HEK293T (cell line): ENCODE results near the gene ZNF774.
A peak's percentile ranks its signal among the peaks of the same experiment; 100 is the strongest.

ENCODE experiments used
- BHLHE40 ChIP-seq: fragments of 450-650 bp; IDR thresholded peaks from 2 replicates; pipeline ENCODE4 v1.6.1; 2016; ENCODE audit warnings: mild to moderate bottlenecking, moderate library complexity, borderline replicate concordance
- FOXM1 ChIP-seq: fragments of 450-650 bp; IDR thresholded peaks from 2 replicates; pipeline ENCODE4 v1.6.1; 2017; ENCODE audit warnings: mild to moderate bottlenecking, borderline replicate concordance
- HDGF ChIP-seq: fragments of 450-650 bp; IDR thresholded peaks from 2 replicates; pipeline ENCODE4 v1.6.1; 2017; ENCODE audit warnings: antibody characterized with exemption, borderline replicate concordance
- L3MBTL2 ChIP-seq: fragments of 450-650 bp; conservative IDR thresholded peaks from 2 replicates; pipeline ENCODE4 v1.6.1; 2016; ENCODE audit warnings: mild to moderate bottlenecking
- SP1 ChIP-seq: fragments of 450-650 bp; IDR thresholded peaks from 2 replicates; pipeline ENCODE4 v1.6.1; 2017
- SUZ12 ChIP-seq: fragments of 450-650 bp; IDR thresholded peaks from 2 replicates; pipeline ENCODE4 v1.6.1; 2016; ENCODE audit warnings: mild to moderate bottlenecking
- TF ChIP-seq, protein P1 (sequence below): fragments of 450-650 bp; IDR thresholded peaks from 2 replicates; pipeline ENCODE4 v1.6.1; 2016

- TF ChIP-seq BHLHE40 (no peak), SP1 (no peak), SUZ12 (no peak), L3MBTL2 (peak; percentile 41), FOXM1 (no peak), HDGF (no peak)
- TF ChIP-seq, protein P1, sequence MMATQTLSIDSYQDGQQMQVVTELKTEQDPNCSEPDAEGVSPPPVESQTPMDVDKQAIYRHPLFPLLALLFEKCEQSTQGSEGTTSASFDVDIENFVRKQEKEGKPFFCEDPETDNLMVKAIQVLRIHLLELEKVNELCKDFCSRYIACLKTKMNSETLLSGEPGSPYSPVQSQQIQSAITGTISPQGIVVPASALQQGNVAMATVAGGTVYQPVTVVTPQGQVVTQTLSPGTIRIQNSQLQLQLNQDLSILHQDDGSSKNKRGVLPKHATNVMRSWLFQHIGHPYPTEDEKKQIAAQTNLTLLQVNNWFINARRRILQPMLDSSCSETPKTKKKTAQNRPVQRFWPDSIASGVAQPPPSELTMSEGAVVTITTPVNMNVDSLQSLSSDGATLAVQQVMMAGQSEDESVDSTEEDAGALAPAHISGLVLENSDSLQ, result no peak
Measured at GRCh38 chr15:90387534-90388461, 35.7 kb downstream of the ZNF774 start, which contains the start of gene IQGAP1.
